ENCODE results near the gene SEMA4C. TPM values are rescaled to one million over a fixed set of nuclear protein-coding genes. Genes with fewer than 3 reads are reported as not detected.
"Not testable (repeated sequence)": the region's sequence is repeated elsewhere in the genome, so short reads cannot be mapped to it uniquely, and the experiment has no call there.

The SEMA4C gene
- total RNA-seq, 1 donor from 2014 or later: 25.6 TPM

DNA sequence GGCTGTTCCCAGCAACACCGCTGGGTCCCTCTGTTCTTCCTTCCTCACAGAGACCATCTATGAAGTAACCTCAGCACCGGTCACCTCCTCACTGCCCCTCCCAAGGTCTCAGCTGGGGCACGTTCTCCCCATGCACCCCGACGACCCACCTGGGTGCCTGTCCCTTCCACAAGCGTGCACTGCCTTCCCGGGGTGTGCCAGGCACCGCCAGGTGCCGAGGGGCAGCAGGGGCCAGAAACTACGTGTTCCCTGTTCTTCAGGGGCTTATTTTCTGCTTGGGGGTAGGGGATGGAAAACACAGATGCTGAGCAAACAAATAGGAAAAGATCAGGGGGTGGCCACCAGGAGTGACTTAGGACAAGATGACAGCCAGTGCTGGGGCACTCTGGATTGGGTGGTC lies 30.4 kb upstream of the SEMA4C start:
- no peak for DNase-seq (ENCODE audit: low spot score)
- intact Hi-C loops (cut with DNase I): no loop called here

DNA sequence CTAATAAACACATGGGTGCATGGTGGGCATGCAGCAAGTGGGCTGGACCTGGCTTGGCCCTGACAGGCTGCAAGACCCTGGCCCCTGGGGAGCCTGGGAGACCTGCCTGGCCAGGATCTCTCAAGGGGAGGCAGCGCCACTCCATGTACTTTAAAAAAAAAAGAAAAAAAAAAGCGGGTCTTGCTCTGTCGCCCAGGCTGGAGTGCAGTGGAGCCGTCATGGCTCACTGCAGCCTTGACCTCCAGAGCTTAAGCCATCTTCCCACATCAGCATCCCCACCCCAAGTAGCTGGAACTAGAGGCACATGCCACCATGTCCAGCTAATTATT lies 29.5 kb upstream of the SEMA4C start:
- intact Hi-C loops (cut with DNase I): no loop called here
- DNase-seq (ENCODE audit: low spot score): no peak

DNA sequence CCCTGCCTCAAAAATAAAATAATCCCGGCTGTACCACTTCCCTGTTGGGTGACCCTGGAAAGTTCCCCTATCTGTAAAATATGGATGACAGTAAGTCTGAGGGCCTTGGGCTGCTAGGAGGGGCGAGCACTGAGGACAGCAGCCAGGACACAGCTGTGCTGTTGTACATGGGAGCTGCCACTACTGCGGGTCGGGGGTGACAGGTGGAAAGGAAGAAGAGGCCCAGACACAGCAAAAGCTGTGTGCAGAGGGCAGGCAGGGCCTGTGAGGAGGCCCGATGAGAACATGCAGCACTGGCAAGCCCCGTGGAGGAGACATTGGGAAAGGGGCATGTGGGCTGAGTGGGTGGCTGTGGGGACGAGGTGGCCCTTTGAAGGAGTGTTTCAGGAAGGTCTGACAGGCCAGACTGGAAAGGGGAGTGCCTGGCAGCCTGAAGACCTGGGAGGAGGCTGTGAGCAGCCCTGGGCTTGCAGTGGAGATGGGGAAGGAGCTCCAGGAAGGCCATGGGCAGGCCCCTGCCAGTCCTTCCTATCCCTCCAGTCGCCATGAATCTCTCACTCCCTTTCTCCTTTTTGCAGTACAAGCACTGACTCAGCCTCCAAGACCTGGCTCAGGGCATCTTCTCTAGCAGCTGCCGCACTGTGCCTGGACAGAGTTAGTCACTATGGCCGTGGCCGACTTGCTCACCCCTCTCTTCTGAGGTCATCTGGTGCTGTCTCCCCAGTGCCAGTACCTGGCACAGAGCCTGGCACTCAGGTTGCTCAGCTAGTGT lies 28.9 kb upstream of the SEMA4C start:
- DNase-seq (ENCODE audit: low spot score): no peak
- intact Hi-C loops (cut with DNase I): no loop called here

DNA sequence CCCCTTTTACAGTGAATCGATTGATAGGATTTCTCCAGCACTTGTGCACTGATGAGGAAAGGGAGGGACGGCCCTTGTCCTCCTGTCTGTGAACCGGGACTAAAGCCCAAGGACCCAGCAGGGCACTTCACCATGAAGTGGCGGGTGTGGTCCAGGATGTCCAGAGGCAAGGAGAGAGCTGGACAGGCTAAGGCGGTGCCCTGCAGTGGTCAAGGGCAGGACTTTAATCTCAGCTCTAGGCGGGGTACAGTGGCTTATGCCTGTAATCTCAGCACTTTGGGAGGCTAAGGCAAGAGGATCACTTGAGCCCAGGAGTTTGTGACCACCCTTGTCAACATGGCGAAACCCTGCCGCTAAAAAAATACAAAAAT lies 28.2 kb upstream of the SEMA4C start:
- DNase-seq (ENCODE audit: low spot score): no peak
- intact Hi-C loops (cut with DNase I): no loop called here

DNA sequence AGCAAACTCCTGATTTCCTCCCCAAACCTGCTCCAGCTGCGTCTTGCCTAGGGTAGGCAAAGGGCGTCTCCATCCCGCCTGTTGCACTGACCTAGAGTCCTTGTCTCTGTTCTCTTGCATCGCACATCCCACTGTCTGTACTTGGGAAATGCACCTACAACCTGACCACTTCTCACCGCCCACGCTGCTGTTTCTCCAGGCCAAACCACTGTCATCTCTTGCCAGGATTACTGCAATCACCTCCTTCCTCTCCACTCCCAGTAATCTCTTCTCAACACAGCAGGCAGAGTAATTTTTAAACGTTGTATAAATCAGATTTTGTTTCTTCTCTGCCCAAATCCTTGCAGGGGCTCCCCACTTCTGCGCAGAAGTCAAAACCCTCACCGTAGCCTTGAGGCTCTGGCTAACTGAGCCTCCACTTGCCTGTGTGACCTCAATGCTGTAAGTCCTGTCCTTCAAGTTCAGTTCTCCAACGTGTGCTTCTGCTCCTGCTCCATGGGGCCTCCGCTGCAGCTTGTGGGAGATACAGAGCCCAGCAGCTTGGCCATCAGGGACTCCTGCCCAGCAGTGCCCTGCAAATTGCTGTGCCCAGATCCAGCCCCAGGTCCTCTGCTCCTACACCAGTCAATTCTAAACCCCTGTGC lies 27.7 kb upstream of the SEMA4C start:
- DNase-seq (ENCODE audit: low spot score): no peak
- intact Hi-C loops (cut with DNase I): no loop called here

DNA sequence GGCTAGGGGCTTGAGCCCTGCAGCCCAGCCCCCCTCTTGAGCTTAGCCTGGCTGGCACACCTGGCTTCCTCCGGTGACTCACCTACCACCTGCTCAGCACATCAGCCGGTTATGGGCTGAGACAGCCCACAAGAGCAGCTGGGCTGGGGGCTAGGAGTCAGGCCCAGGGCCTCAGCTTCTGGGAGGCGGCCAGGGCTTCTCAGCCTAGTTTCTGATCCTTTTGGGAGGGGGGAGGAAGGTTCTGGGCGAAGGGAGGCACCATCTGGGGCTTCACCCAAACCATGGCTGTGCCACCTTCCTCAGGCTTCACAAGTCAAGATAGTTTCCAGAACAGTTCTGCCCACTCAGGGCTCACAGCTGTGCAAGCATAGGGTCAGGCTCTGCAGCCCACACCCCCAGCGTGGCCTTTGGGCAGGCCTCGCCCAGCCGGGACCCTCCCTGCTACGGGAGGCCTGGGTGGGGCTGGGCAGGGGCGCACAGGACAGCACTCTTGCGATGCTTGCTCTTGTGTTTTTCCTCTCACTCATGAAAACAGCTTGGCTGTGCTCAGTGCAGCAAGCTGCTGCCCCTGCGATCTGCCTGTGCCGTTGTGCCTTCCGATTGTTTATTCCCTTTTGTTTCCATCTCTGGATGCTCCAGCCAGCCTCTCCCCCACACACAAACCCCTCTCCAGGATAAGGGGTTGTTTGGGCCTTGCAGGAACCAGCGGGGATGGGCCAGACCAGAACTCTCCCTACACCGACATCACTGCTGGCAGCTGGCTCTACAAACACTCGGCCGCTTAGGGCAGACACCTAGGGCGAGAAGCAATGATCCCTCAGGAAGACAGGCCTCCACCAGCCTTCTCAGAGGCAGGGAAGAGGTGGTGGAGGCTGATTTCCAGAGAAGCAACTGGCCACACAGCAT lies 26.1 kb upstream of the SEMA4C start:
- no peak for DNase-seq (ENCODE audit: low spot score)
- intact Hi-C loops (cut with DNase I): no loop called here

DNA sequence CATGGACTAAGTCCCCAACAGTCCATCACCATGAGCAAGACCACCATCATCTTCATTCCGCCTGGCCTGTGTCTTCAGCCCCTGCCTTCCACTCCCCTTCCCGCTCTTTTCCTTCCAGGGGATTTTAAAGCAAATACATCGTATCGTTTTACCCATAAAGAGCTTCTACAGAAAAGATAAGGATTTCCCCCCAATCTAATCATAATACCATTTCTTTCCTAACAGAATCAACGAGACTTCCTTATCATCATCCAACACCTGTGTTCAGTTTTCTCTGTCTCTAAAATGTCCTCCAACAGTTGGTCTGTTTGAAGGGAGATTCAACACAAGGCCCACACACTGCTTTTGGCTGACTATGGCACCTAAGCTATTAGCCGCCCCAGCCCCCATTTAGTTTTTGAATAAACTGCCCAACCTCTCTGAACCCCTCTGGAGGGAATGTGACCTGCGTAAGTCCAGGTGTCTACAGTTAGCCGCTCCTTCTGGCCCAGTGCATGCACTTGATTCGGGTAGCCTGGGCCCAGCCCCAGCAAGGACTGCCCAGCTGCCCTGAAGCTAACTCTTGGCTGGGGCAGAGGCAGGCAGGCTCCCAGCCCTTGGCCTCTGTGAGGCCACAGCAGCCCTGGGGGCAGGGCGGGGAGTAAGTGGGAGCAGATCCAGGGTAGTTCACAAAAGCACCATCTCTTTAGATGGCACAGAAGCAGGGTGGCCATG lies 25.3 kb upstream of the SEMA4C start:
- no peak for DNase-seq (ENCODE audit: low spot score)
- intact Hi-C loops (cut with DNase I): no loop called here

DNA sequence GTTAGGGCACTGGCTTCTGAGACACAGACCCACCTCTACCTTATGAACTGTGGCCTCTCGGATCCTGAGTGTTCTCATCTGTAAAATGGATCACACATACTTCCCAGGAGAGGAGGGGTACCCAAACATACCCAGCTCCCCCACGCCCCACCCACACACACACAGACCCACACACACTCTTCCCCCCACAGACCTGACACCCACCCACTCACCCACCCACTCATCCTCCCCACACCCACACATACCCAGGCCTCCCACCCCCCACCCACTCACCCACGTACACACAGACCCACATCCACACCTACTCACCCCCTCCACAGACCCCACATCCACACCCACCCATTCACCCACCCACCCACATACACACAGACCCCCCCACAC lies 24.3 kb upstream of the SEMA4C start:
- intact Hi-C loops (cut with DNase I): no loop called here
- DNase-seq (ENCODE audit: low spot score): no peak

DNA sequence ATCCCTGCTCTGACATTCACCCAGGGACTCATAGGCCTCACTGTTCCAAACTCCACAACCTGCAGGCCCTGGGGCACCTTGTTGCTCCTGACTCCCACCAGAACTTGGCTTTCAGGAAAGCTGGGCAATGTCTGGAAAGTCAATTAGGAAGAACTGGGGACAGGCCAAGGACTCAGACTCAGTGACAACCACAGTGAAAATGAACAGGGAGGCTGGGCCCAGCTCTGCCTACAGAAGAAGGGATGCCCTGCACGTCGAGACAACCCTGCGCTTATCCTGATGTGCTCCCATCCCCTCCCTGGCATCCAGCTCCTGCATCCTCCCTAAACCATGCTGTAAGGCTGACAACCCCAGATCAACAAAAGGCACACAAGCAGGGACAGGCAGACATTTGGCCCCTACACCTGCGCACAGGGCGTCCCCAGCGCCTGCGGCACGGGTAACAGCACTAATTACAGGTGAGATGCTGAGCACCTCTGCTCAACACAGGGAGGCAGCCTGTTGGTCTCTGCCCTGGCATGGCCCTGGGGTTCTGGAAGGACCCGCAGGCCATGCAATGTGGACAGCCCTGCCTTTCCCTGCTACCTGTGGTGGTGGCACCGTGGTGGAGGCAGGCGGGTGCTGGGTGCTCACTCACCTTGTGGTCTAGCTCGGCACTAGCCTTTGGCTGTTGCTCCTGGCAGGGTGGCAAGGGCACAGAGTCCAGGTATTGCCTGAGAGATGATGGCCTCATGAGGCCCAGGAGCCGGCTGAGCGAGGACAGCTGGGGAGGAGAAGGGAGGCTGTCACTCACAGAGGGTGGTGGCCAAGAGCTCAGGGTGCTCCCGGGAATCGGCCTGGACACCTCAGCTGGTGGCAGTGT lies 23.6 kb upstream of the SEMA4C start:
- intact Hi-C loops (cut with DNase I): no loop called here
- no peak for DNase-seq (ENCODE audit: low spot score)

DNA sequence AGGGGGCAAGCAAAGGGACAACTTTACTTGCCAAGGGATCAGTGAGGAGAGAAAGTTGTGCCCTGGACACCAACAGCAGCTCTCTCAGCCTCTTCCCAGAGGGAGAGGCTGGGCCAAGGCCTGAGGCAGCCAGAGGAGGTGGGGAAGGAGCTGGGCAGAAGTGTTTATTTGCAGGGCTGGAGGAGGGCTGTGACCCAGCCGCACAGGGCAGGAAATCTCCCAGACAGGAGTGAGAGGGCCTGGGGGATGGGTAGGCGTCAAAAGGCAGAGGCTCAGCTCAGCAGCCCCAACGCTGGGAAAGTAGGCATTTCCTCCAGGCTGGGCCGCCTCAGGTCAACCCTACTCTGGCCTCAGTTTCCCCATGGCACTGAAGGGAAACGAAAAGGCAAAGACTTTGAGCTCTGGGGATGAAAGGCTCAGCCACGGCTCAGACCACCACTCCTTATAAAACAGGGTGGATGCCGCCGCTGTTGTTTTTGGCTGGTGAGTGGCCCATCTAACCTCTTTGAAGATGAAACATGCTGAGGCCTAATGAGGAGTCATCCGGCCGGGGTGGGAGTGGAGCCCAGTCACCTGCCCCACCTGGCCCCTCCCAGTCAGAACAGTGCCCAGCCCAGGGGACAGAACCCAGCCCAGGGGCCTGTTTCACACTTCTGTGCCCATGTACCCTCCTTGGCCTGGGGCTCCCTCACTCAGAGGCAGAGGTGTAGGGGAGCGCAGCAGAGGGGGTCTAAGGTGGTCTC lies 21.9 kb upstream of the SEMA4C start:
- intact Hi-C loops (cut with DNase I): no loop called here
- no peak for DNase-seq (ENCODE audit: low spot score)

DNA sequence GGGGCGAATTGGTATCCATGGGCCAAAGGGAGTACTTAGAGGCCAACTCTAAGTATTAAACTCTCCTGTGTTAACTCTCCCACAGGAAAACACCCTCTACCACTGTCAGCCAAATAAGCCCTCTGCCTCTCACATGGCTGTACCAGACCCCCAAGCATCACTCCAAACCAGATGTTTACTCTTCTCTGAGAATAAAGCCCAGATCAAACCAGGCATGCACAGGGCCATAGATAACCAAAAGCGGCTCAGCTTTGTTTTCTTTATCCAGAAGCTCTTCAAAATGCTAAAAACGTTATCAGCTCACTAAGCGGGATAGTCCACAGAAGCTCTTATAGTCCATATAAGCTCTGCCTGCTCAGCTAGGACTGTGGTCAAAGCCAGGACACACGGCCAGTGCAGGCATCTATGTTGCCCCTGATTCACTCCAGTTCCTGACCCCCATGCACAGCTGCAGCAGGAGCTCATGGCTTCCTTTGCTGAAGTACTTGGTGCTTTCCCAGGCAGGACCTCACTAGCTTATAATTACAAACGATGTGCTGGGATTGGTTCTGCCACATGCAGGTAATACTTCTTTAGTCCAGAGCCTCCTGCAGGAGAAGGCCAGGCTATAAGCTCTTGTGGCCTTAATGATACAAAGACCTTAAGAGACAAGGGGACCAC lies 21.0 kb upstream of the SEMA4C start:
- intact Hi-C loops (cut with DNase I): no loop called here
- DNase-seq (ENCODE audit: low spot score): no peak

DNA sequence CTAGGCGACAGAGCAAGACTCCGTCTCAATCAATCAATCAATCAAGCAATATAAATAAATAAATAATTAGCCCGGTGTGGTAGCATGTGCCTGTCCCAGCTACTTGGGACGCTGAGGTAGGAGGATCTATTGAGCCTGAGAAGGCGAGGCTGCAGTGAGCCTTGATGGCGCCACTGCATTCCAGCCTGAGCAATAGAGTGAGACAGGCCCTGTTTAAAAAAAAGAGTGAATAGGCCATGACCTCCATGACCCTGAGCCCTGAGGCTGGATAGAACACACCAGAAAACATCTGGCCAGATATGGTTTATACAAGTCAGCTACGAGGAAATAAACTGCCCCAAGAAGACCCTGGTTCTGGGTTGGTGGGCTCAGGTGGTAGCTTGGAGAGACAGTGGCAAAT lies 20.4 kb upstream of the SEMA4C start:
- intact Hi-C loops (cut with DNase I): no loop called here
- DNase-seq (ENCODE audit: low spot score): no peak

DNA sequence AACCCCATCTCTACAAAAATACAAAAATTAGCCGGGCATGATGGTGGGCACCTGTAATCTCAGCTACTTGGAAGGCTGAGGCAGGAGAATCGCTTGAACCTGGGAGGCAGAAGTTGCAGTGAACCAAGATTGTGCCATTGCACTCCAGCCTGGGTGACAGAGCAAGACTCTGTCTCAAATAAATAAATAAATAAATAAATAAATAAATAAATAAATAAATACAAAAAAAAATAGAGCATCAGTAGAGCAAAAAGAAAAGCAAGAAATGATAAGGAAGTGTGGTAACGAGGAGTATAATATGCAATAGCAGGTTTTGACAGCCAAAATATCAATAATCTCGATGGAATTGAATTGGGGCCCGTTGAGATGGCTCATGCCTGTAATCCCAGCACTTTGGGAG lies 19.6 kb upstream of the SEMA4C start:
- intact Hi-C loops (cut with DNase I): not testable (repeated sequence)

DNA sequence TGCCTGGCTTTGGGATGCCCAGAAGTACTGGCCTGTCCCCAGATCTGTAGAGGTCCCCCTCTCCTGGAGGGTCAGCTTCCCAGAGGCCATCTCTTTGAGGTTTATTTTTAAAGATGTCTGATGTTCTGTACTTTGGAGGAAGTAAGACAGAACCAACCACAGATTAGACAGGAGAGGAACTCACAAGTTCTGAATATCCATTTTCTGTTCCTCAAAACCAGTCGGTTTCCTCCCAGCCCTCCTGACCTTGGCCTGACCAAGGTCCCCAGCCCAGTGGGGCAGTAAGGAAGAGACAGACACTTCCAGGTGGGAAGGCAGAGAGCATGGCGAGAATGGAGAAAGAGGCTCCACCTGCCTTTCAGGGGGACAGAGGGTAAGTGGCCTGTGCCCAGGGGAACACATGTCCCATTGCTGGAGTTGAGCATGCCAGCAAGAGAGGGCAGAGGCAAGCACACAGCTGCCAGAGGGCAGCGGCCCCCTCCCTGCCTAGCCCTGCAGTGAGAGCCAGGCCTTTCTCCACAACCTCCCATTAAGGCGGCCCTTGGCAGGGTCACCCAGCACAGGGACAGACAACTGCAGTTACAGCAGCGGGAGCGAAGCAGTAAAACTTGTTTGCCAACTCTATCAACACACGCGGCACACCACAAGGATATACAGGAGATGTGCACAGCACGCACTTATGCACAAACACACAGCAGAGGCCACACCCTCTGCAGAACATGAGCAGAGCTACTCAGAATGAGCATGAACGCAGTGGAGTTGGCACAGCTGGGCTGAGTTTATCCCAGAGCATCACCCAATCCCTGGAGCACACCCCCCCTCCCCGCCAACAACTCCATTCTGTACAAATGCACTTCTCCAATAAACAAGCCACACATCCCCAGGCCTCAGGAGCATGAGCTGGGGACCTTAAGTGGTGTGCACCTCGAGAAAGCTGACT lies 18.5 kb upstream of the SEMA4C start:
- intact Hi-C loops (cut with DNase I): loop anchor here (1.0 kb wide), 1 partner anchor 19 kb away; no protein-coding TSS in a partner anchor
- no peak for DNase-seq (ENCODE audit: low spot score)

More for the DNA sequence above, 19.6 kb upstream of the SEMA4C start:
- DNase-seq (ENCODE audit: low spot score): not testable (repeated sequence)

DNA sequence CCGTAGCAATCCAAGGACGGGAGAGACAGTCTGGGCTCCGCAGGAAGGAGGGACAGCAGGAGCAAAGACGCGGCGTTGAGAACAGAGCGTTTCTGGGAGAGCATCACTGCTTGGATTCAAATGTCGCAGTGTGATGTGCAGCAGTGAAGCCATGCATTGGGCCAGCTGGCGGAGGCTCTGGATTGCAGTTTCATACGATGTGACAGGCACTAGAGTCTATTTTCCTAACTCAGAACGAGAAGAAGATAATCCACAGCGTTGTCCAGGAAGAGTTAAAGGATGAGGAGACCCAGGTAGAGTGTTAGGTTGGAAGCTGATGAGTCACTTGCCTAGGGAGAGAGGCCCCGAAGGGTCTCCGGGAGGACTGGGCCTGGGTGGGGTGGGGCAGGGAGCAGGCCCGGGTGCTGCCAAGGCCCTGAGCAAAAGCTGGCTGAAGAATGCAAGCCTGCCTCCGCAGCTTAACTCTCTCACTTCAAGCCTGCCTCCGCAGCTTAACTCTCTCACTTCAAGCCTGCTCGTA lies 17.7 kb upstream of the SEMA4C start:
- DNase-seq (ENCODE audit: low spot score): no peak
- intact Hi-C loops (cut with DNase I): loop anchor here (1.0 kb wide), 1 partner anchor 20 kb away; no protein-coding TSS in a partner anchor

Measured in cardiac septum (tissue), 1 donor.